Pulmonary artery endothelial cell (primary cell): ENCODE measurements around the gene TSTD2. TPM values are rescaled to one million over a fixed set of nuclear protein-coding genes. Genes with fewer than 3 reads are reported as not detected.
A peak's percentile ranks its signal among the peaks of the same experiment; 100 is the strongest.

Experiments used
- DNase-seq: peaks from one replicate; pipeline ENCODE4 v3.0.0-alpha.2; 2011; ENCODE audit warnings: low read depth, low spot score
- total RNA-seq: library from RNA; depleted of rRNA; stranded (reverse); fragments of >200 nt; gene quantifications from 2 replicates; pipeline ENCODE4 v1.2.3, GENCODE V29; 2014

The TSTD2 gene
- total RNA-seq, 1 donor from 2014 or later = 10.0 TPM

DNA sequence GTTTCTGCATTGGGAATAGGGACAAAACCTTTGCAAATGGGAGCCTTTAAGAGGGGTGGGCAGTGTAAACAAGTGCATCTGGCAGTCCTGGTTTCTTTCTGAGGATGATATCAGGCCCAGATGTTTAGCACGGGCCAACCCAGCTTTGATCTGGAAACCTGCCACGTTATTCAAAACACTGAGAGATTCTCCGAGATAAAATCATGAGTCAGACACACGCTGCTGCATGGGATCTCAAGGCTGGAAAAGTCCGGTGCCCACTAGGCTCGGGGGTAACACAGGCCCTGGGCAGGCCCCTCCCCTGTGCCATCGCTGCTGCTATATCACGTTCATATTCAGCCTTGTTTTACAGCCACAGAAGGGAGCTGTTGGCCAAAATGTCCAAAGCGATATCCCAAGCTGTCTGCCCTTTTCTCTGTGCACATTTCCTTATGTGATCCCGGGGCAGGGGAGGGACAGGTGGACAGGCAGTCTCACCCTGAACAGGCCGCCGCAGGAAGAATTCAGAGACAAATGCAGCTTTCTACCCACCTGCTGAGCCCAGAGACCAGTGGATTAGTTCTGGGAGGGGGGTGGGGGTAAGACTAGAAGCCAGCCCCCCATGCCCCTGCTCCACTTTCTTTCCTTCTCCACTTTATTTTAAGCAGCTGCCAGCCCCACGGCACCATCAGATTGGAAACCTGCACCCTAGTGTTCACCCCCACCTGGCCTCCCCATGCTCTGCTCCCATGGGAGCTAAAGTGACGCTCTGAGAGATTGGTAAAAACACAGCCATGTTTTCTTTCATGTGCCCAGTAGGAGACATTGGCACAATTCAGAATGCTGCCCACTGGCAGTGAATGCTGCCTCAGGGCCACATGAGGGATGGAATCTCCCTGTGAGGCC lies 68.6 kb downstream of the TSTD2 start:
- peak; percentile 43 for DNase-seq

DNA sequence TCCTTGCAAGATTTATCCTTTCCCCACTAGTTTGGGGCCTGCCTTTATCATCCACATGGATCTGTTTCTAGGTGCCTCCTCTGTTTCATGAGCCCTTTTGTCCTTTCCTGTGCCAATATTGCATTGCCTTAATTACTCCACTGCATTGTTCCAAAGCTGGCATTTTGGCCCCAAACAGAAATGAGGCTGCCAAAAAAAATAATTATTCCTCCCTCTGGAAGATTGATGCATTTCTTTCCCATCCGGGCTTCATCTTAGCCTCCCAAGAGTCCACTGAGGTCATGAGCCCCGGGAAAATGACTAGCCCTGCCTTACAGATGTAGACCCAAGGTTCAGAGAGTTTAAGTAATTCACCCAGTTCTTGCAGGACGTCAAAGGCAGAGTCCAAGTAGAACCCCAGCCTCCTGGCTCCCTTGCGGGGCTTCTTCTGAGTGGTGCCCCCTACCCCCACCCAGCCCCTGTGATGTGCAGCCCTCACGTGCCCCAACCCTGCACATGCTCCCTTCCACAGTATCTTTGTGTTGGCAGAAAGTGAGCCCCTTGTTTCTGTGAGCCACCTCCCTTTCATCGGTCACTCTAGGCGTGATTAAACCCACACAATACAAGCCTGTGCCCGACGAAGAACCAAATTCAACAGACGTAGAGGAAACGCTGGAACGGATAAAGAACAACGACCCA lies 69.6 kb downstream of the TSTD2 start:
- peak; percentile 26 for DNase-seq

DNA sequence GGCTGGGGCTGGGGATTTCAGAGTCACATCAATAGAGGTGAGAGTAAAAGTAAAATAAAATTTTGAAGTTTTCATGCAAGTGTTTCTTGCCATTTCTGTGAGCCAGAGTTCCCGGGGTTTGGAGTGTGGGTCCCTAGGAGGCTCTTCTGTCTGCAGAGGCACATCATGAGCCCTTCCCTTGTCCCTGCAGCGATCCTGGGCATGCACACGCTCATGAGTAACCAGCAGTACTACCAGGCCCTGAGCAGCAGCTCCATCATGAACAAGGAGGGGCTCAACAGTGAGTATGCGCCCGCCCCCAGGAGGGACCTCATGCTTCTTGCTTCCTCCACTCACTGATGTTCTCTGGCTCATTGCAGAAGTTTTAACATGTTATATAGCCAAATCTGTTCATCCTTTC lies 70.6 kb downstream of the TSTD2 start:
- DNase-seq = no peak

DNA sequence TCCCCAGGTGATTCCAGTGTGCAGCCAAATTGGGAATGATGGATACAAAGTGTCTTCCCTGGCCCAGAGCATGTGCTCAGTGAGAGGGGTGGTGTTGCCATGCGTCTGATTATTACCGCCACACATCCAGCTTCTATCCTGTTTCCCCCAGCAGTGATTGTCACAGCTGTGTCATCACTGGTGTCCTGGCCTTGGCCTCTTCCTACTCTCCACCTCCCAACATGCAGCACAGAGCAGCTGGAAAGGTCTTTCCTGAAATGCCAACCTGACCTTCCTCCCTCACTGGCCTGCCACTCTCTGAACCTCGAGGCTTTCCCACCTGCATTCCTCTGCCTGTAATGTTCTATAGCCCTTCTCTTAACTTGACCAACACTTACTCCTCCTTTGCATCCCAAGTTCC lies 71.7 kb downstream of the TSTD2 start:
- DNase-seq = no peak

DNA sequence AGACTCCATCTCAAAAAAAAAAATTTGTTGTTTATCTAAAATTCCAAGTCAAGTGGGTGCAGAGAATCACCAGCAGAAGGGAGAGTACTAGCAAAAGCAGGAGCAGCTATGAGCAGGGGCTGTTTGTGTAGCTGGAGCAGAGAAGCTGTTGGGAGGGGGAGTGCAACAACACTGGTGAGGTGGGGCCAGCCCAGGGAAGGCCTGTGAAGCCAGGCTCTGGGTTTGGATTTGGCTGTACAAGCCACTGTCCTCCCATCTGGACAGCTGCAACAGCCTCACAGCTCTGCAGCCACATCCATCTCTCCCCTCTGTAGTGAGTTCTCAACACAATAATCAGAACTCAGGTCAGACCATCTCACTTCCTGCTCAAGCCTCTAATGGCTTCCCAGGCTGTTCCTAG lies 72.3 kb downstream of the TSTD2 start:
- DNase-seq = no peak

DNA sequence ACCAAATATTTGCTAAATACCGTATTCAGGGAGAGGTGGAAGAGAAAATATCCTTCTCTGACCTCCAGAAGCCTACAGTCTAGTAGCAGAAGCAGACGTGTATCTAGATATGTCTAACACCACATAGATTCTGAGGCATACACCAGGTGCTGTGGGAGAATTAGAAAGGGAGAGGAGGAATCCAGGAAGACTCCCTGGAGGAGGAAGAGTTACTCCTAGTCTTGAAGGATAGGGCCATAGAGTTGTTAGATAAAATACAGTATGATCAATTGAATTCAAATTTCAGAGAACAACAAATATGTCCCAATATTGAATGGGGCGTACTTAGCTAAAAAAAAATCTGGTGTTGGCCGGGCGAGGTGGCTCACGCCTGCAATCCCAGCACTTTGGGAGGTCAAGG lies 73.0 kb downstream of the TSTD2 start:
- no peak for DNase-seq

DNA sequence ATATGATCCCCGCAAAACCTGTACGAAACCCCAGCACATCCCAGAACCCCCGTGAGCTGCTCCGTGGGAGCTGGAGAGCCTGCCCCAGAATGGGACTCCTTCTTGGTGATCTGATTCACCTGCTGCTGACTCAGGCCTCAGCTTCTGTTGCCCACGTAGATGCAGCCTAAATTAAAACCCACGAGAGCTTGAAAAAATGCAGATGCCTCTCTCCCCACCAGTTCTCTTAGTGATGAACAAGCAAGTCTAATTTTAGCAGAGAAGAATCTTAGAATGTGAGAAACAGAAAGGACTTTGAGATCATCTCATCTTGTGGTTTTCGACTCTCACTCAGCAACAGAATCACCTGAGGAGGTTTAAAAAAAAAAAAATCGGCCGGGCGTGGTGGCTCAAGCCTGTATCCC lies 74.1 kb downstream of the TSTD2 start:
- DNase-seq = no peak

DNA sequence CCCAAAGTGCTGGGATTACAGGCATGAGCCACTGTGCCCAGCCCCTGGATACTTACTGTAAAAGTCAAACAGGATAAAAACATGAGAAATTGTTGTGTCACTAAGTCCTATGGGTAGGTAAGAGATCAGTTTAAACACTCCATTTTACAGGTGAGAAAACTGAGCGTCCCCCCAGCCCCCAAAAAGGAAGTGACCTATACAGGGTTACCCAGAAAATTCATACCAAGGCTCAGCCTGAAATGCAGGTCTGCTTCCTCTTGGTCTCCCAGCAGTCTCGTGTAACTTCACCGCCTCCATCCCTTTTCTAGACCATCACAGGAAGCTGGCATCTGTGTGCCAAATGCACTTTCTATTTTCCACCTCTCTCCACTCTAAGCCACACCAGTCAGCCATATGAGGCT lies 74.5 kb downstream of the TSTD2 start:
- DNase-seq = no peak

DNA sequence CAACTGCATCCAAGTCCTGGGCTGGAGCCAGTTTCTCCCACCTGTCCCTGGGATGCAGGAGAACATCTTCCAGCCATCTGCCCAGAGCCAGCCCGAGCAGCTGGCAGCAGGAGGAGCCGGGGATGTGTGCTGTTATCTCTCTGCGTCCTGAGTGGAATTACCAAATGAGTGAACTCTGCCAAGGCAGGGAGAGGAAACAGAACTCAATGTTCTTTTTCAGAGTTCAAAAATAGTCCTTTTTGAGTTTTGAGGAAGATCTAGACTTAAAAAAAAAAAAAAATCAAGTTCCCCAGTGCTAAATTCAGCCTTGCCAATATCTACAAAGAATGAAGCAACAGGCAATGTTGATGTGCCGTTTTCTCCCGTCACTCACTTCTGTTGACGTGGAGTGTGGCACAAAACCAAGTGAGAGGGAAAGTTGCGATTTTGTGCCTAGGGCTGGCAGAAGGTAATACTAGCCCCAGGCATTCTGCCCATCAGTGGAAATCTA lies 75.5 kb downstream of the TSTD2 start:
- DNase-seq = no peak

DNA sequence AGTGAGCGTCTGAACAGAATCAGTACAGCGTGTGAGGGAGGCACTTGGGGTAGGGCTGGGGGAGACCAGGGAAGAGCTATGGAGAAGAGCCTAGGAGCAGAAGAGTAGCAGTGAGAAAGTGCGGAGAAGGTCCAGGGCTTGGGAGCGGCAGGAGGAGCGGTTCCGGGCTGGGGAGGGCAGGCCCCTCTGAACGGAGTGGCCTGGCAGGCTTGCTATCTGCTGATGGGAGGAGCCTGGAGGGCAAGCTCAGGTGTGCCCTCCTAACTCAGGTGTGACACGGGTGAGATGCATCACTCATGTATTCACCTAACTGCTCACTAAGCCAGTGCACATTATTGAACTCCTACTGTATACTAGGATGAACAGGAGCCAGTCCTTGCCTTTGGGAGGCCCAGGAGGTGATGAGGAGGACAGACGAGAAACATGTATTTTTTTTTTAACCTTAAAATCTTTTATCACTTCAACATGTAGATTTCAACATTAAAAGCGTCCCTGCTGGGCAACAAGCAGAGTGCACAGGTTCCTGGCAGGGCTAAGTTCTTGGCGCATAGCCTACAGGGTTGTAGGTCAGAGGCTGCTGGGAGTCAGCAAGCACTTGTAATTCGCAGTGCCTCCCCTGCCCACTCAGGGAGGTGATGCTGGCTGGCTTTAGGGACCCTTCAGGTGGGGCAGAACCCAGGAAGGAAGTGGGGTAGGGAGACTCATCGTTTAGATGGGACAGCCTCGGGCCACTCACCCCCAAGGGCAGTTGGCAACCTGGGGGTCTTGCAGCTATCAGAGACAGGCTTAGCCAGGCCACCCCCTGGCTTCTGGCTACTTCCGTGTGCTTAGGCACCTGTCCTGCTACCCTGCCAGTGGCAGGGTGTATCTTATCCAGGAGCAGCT lies 76.2 kb downstream of the TSTD2 start:
- no peak for DNase-seq

DNA sequence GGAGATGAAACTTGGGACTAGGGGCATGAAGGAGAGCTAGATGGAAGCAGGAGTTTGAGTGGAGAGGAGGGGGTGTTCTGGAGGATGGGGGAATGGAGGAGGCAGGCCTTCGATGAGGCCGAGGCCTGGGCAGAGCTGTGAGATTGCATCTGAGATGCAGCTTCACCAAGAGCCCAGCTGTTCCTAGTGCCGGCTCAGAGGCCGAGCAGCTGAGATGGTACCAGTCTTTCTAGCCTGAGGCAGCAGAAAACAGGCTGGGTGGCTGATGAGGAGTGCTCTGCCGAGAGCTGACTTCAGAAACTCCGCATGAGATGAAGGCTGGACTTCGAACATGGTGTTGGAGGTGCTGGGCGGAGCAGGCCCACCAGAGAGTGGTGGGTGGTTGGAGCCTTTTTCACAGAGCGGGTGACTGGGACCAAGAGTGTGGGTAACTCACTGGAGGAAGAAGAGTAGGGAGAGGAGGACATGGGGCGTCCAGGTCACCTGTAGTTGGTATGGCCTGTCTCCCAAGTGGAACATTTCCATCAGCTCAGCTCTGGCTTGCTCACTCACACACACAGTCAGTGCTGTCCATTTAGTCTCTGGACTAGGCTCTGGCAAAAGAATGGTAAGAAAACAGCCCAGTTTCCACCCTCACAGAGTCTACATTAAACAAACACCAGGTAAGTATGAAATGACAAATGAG lies 77.0 kb downstream of the TSTD2 start:
- DNase-seq = no peak

DNA sequence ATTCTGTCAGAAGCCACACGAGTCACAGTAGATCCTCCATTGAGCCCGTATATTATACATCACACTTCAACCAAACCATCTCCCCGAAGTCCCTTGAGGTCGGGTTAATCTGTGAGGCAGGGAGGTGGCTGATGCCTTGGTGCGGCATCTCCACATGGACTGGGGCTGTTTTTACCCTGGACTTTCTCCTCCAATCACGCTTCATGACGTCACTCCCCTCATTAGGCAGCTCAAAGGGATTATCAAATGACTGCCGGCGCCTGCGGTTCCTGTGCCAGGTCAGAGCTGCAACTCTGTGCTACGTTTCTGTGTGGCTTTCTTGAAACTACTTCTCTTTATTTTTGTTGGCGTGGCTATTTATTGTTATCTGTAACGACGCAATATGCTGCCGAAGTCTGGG lies 78.0 kb downstream of the TSTD2 start:
- no peak for DNase-seq

DNA sequence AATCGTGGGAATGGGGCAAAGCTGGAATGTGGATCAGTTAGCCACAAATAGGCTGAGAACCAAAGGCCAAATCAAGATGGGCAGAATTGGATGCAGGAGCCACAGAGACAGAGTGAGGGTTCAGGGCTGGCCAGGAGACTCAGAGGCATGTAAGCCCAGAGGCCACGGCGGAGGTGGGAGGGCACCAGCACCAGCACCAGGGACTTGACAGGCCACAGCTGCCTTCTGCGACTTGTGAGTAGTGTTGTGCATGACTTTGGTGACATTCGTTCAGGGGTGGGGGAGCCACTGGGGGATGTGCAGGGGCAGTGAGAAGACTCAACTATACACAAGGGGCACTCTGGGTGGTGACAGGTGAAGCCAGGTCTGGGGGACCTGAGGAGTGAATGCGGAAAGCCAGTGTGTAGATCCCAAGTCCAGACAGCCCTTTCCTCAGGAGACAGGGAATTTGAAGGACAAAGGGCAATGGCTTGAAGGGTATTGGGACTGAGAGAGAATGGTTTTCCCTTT lies 78.5 kb downstream of the TSTD2 start:
- no peak for DNase-seq

DNA sequence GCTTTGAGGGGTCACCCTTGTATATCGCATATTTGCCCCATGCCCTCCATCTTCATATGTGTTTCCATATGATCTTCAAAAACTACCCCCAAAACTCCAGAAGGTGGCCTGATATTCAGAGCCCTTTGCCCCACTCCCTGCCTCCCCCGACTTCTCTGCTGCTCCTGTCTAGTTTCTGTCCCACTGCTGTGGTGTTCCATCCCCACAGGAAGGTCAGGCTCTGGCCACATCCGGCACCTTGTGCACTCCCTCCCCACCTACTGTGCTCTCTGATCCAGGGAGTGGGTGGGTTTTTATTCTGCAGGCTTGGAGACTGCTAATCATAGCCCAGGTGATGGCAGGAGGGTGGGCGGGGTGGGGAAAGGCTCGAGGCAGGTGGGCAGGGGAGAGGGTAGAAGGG lies 79.3 kb downstream of the TSTD2 start:
- no peak for DNase-seq

DNA sequence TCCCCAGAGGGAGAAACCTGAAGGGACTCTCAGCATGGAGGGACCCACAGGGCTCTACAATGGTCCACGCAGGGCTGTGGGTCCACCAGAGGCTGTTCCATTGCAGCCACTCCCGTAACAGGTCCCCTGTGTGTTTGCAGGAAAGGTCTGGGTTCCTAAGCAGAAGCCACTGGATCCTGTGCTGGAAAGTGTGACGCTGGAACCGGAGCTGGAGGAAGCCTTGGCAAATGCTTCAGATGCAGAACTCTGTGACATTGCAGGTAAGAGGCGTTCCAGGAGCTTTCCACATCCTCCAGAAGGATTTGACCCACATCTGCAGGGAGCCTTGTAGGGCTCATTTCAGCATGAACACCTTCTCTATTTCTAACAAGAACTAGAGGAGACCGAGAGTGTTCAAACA lies 80.0 kb downstream of the TSTD2 start:
- DNase-seq = no peak

DNA sequence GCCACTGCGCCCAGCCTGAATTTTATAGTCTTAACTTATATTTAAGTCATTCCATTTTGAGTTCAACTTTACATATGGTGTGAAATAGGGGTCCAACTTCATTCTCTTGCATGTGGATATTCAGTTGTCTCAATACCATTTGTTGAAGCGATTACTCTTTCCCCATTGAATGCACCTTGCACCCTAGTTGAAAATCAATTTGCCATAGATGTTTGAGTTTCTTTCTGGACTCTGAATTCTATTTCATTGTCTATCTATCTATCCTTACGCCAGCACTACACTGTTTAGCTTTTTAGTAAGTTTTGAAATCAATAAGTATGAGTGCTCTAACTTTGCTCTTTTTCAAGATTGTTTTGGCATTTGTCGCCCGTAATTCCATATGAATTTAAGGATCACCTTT lies 81.9 kb downstream of the TSTD2 start:
- no peak for DNase-seq

DNA sequence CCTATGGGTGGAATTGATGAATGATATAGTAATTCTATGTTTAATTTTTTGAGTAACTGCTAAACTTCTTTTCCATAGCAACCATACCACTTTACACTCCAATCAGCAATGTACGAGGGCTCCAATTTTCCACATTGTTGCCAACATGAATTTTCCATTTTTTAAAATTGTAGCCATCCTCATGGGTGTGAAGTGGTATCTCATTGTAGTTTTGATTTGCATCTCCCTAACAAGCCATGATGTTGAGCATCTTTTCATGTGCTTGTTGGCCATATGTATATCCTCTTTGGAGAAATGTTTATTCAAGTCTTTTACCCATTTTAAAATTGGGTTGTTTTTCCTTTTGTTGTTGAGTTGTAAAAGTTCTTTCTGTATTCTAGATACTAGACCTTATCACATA lies 82.8 kb downstream of the TSTD2 start:
- DNase-seq = no peak
